MM.1S (cell line): ENCODE measurements around the gene EPN2.

Experiments
- DNase-seq: peaks from one replicate; pipeline ENCODE4 v3.0.0-alpha.2; 2015
- H2AFZ ChIP-seq: fragments of 300-600 bp; sonication (generic); 2 replicates; pipeline ENCODE4 v1.6.0; 2016; ENCODE audit warnings: antibody characterized with exemption, low read length
- H3F3A ChIP-seq: fragments of 300-600 bp; sonication (generic); 2 replicates; pipeline ENCODE4 v1.6.1; 2016; ENCODE audit warnings: mild to moderate bottlenecking, antibody characterized with exemption, low read length, moderate library complexity, mixed read lengths; ENCODE audit not compliant: insufficient read depth
- H3K27ac ChIP-seq: fragments of 300-600 bp; sonication (generic); 2 replicates; pipeline ENCODE4 v1.5.1; 2016; ENCODE audit warnings: mild to moderate bottlenecking, low read length
- H3K27me3 ChIP-seq: fragments of 300-600 bp; sonication (generic); replicated peaks from 2 replicates; pipeline ENCODE4 v1.6.0; 2016; ENCODE audit warnings: low read length; ENCODE audit not compliant: insufficient read depth
- H3K36me3 ChIP-seq: fragments of 300-600 bp; sonication (generic); replicated peaks from 2 replicates; pipeline ENCODE4 v1.6.1; 2016; ENCODE audit warnings: mild to moderate bottlenecking, low read length, mixed read lengths; ENCODE audit not compliant: insufficient read depth
- H3K4me1 ChIP-seq: fragments of 300-600 bp; sonication (generic); 2 replicates; pipeline ENCODE4 v1.6.1; 2016; ENCODE audit warnings: low read length, mixed read lengths
- H3K4me2 ChIP-seq: fragments of 300-600 bp; sonication (generic); 2 replicates; pipeline ENCODE4 v1.6.0; 2016; ENCODE audit warnings: low read depth, low read length
- H3K4me3 ChIP-seq: fragments of 300-600 bp; sonication (generic); 2 replicates; pipeline ENCODE4 v1.5.1; 2016; ENCODE audit warnings: low read length, mixed read lengths
- H3K79me2 ChIP-seq: fragments of 300-600 bp; sonication (generic); 2 replicates; pipeline ENCODE4 v1.6.1; 2016; ENCODE audit warnings: mixed run types, low read length, mixed read lengths
- H3K9ac ChIP-seq: fragments of 300-600 bp; sonication (generic); 2 replicates; pipeline ENCODE4 v1.6.1; 2016; ENCODE audit warnings: low read length, mixed read lengths
- H3K9me2 ChIP-seq: fragments of 300-600 bp; sonication (generic); replicated peaks from 2 replicates; pipeline ENCODE4 v1.6.1; 2016; ENCODE audit warnings: mild to moderate bottlenecking, low read length, mixed read lengths; ENCODE audit not compliant: insufficient read depth
- H3K9me3 ChIP-seq: fragments of 300-600 bp; sonication (generic); replicated peaks from 2 replicates; pipeline ENCODE4 v1.6.1; 2016; ENCODE audit warnings: mild to moderate bottlenecking, low read length, mixed read lengths; ENCODE audit not compliant: insufficient read depth
- H4K20me1 ChIP-seq: fragments of 300-600 bp; sonication (generic); 2 replicates; pipeline ENCODE4 v1.6.1; 2016; ENCODE audit warnings: mild to moderate bottlenecking, low read length, moderate library complexity, mixed read lengths; ENCODE audit not compliant: insufficient read depth
- CTCF ChIP-seq: fragments of 300-600 bp; sonication (generic); IDR thresholded peaks from 2 replicates; pipeline ENCODE4 v1.5.1; 2016; ENCODE audit warnings: antibody characterized with exemption, low read length, mixed read lengths
- EZH2 ChIP-seq: fragments of 300-600 bp; sonication (generic); optimal IDR thresholded peaks from 2 replicates; pipeline ENCODE3; 2017; ENCODE audit warnings: low read depth, mild to moderate bottlenecking, antibody characterized with exemption, low read length, mixed read lengths
- EZH2phosphoT487 ChIP-seq: fragments of 300-600 bp; sonication (generic); IDR thresholded peaks from 2 replicates; pipeline ENCODE4 v1.6.1; 2018; ENCODE audit warnings: antibody characterized with exemption, low read length

Gene EPN2

DNA sequence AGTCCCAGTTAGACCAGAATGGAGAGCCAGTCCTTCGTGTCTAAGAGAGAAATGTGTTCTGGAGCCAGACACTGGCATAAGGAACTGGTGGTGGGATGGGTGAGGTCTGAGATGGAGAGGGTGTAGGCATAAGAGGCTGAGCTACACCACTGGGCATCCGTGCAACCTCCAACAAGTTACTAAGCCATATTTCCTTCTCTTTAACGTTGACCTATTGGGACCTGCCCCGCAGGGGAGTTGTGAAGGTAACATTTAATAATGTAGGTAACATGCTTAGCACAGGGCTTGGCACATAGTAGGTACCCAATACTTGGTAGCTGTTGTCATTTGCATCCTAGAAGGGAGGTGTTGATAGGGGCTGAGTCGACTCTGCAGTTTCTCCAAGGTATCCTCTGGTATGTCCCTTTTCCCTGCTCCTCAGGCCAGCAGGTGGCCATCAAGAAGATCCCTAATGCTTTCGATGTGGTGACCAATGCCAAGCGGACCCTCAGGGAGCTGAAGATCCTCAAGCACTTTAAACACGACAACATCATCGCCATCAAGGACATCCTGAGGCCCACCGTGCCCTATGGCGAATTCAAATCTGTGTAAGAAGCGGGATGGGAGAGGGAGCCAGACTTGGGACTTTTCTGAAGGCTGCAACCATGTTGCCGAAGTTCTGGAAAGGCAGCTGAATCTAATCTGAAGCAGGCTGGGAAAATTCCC is 142.3 kb downstream of the EPN2 start:
- Histone ChIP-seq H3K4me3 (peak overlapping the region; percentile 97), H4K20me1 (no peaks in the 10 kb centered on the region), H3K4me1 (no peaks in the 10 kb centered on the region; the same call in 1 of the 2 replicates), H3K9me2 (no peaks in the 10 kb centered on the region), H3K27ac (no peak overlapping the region), H3K36me3 (no peaks in the 10 kb centered on the region), H3K9ac (peak overlapping the region; percentile 65; the same call in 1 of the 2 replicates), H2AFZ (no peak overlapping the region), H3K4me2 (peak overlapping the region; percentile 77), H3K79me2 (peaks cover 12% of the 10 kb centered on the region), H3K27me3 (no peaks in the 10 kb centered on the region), H3K9me3 (no peaks in the 10 kb centered on the region), H3F3A (peaks cover 12% of the 10 kb centered on the region)
- TF ChIP-seq CTCF (no peak), EZH2 (no peak), EZH2phosphoT487 (no peak)
- DNase-seq, result no peak

- Histone ChIP-seq H3K4me2 (no peak overlapping the region), H3K27ac (no peak overlapping the region), H2AFZ (no peak overlapping the region), H3K9ac (no peak overlapping the region), H3K9me2 (no peaks in the 10 kb centered on the region), H3K36me3 (no peaks in the 10 kb centered on the region), H3K9me3 (no peaks in the 10 kb centered on the region), H3K4me3 (no peak overlapping the region), H3K4me1 (no peaks in the 10 kb centered on the region; the same call in 1 of the 2 replicates), H3K27me3 (no peaks in the 10 kb centered on the region), H3K79me2 (peaks cover 12% of the 10 kb centered on the region), H4K20me1 (no peaks in the 10 kb centered on the region), H3F3A (peaks cover 12% of the 10 kb centered on the region)
- no peak for TF ChIP-seq CTCF
- TF ChIP-seq EZH2phosphoT487, result no peak
- no peak for TF ChIP-seq EZH2
- no peak for DNase-seq
Observed at GRCh38 chr17:19380481-19381301, 143.5 kb downstream of the EPN2 start.

- Histone ChIP-seq H3K4me1 (no peaks in the 10 kb centered on the region; the same call in 1 of the 2 replicates), H3K9me3 (no peaks in the 10 kb centered on the region), H3K9ac (no peak overlapping the region), H3F3A (peaks cover 12% of the 10 kb centered on the region), H3K9me2 (no peaks in the 10 kb centered on the region), H3K79me2 (peaks cover 12% of the 10 kb centered on the region), H3K4me3 (no peak overlapping the region), H3K27ac (no peak overlapping the region), H3K4me2 (no peak overlapping the region), H2AFZ (no peak overlapping the region), H3K27me3 (no peaks in the 10 kb centered on the region), H4K20me1 (no peaks in the 10 kb centered on the region), H3K36me3 (no peaks in the 10 kb centered on the region)
- no peak for DNase-seq
- TF ChIP-seq CTCF (no peak), EZH2 (no peak), EZH2phosphoT487 (no peak)
Observed at GRCh38 chr17:19381361-19381740, 144.2 kb downstream of the EPN2 start.
